GM23248 (cell line): ENCODE results near the gene DCUN1D2. TPM values are rescaled to one million over a fixed set of nuclear protein-coding genes. Genes with fewer than 3 reads are reported as not detected.

Experiments
- DNase-seq: peaks from one replicate; pipeline ENCODE4 v3.0.0-alpha.2; 2015
- H2AFZ ChIP-seq: fragments of 200-600 bp; sonication (generic); 2 replicates; pipeline ENCODE4 v1.6.1; 2016; ENCODE audit warnings: antibody characterized with exemption
- H3F3A ChIP-seq: fragments of 200-600 bp; sonication (generic); 2 replicates; pipeline ENCODE4 v1.6.1; 2016; ENCODE audit warnings: mild to moderate bottlenecking, antibody characterized with exemption, mixed run types; ENCODE audit not compliant: insufficient read depth
- H3K27ac ChIP-seq: fragments of 200-600 bp; sonication (generic); 2 replicates; pipeline ENCODE4 v1.5.1; 2016; ENCODE audit warnings: mild to moderate bottlenecking
- H3K27me3 ChIP-seq: fragments of 200-600 bp; sonication (generic); replicated peaks from 2 replicates; pipeline ENCODE4 v1.6.1; 2016; ENCODE audit warnings: mild to moderate bottlenecking; ENCODE audit not compliant: insufficient read depth
- H3K36me3 ChIP-seq: fragments of 200-600 bp; sonication (generic); 2 replicates; pipeline ENCODE4 v1.6.1; 2016; ENCODE audit warnings: low read depth, mild to moderate bottlenecking
- H3K4me1 ChIP-seq: fragments of 200-600 bp; sonication (generic); 2 replicates; pipeline ENCODE4 v1.6.1; 2016; ENCODE audit warnings: mild to moderate bottlenecking; ENCODE audit not compliant: insufficient read depth
- H3K4me2 ChIP-seq: fragments of 200-600 bp; sonication (generic); one replicate; pipeline ENCODE4 v1.6.1; 2016; ENCODE audit warnings: mild to moderate bottlenecking; ENCODE audit not compliant: unreplicated experiment
- H3K4me3 ChIP-seq: fragments of 200-600 bp; sonication (generic); 2 replicates; pipeline ENCODE4 v1.5.1; 2016; ENCODE audit warnings: mild to moderate bottlenecking
- H3K79me2 ChIP-seq: fragments of 200-600 bp; sonication (generic); 2 replicates; pipeline ENCODE4 v1.6.1; 2016; ENCODE audit warnings: mild to moderate bottlenecking; ENCODE audit not compliant: insufficient read depth
- H3K9ac ChIP-seq: fragments of 200-600 bp; sonication (generic); 2 replicates; pipeline ENCODE4 v1.6.1; 2016; ENCODE audit warnings: mild to moderate bottlenecking
- H3K9me2 ChIP-seq: fragments of 200-600 bp; sonication (generic); 2 replicates; pipeline ENCODE4 v1.6.1; 2016; ENCODE audit warnings: mixed run types, mild to moderate bottlenecking, moderate library complexity; ENCODE audit not compliant: insufficient read depth
- H3K9me3 ChIP-seq: fragments of 200-600 bp; sonication (generic); one replicate; pipeline ENCODE4 v1.6.1; 2017; ENCODE audit warnings: low read depth
- H4K20me1 ChIP-seq: fragments of 200-600 bp; sonication (generic); 2 replicates; pipeline ENCODE4 v1.6.0; 2016; ENCODE audit not compliant: insufficient read depth
- EZH2 ChIP-seq: fragments of 200-600 bp; sonication (generic); IDR thresholded peaks from 2 replicates; pipeline ENCODE4 v1.6.1; 2018; ENCODE audit warnings: antibody characterized with exemption, mild to moderate bottlenecking; ENCODE audit not compliant: insufficient read depth, poor library complexity, severe bottlenecking
- EZH2phosphoT487 ChIP-seq: fragments of 200-600 bp; sonication (generic); IDR thresholded peaks from 2 replicates; pipeline ENCODE4 v1.6.1; 2018; ENCODE audit warnings: antibody characterized with exemption, moderate library complexity, mild to moderate bottlenecking, low read depth; ENCODE audit not compliant: insufficient read depth
- WGBS, 2 experiments: methylation state at CpG; one replicate each; pipeline ENCODE4 v1.1.6; 2015 to 2017; ENCODE audit warnings: low lambda C conversion rate in 2 of 2, low coverage in 1 of 2; ENCODE audit errors: missing lambda C conversion rate in 2 of 2; 5-methylcytosine and 5-hydroxymethylcytosine counted together
- in situ Hi-C: fragments of 300-500 bp; cut with MboI; formaldehyde crosslinking; loops from 2 replicates; pipeline ENCODE4 v1.15.0; 2020
- polyA plus RNA-seq: library from polyadenylated mRNA; unstranded; fragments of >200 nt; fragmentation: Nextera tagmentation; extraction: Ambion mirVana; gene quantifications from 2 replicates; pipeline ENCODE4 v1.2.1, GENCODE V29; 2016
- total RNA-seq: library from RNA; depleted of rRNA; stranded (reverse); fragments of >200 nt; shearing (Covaris generic); gene quantifications from 2 replicates; pipeline ENCODE4 v1.2.3, GENCODE V29; 2014

The DCUN1D2 gene
- total and polyA plus RNA-seq, 2 experiments from 2014 or later = 7.2 to 9.9 TPM

- H3K4me3 ChIP-seq = no peak overlapping the region
- no peak for TF ChIP-seq EZH2
- TF ChIP-seq EZH2phosphoT487 = no peak
- H3K4me1 ChIP-seq = no peaks in the 10 kb centered on the region
- no peaks in the 10 kb centered on the region for H3K9me2 ChIP-seq
- in situ Hi-C loops = no loop called here
- H3K27me3 ChIP-seq = no peaks in the 10 kb centered on the region
- 91 to 93% methylated on average over 34 of the region's 34 CpGs for WGBS, 2 experiments
- H3K4me2 ChIP-seq = no peak overlapping the region
- H3K79me2 ChIP-seq = no peaks in the 10 kb centered on the region
- H3K36me3 ChIP-seq = no peaks in the 10 kb centered on the region
- no peaks in the 10 kb centered on the region for H3F3A ChIP-seq
- H4K20me1 ChIP-seq = no peaks in the 10 kb centered on the region
- DNase-seq = no peak
- no peaks in the 10 kb centered on the region for H3K9me3 ChIP-seq
- no peak overlapping the region for H2AFZ ChIP-seq
- no peak overlapping the region for H3K27ac ChIP-seq
- no peak overlapping the region for H3K9ac ChIP-seq
Observed at GRCh38 chr13:113432506-113433270, 57.8 kb downstream of the DCUN1D2 start.

- no peak for TF ChIP-seq EZH2phosphoT487
- no peak for TF ChIP-seq EZH2
- Histone ChIP-seq H3K4me1 (no peaks in the 10 kb centered on the region), H3K4me2 (no peak overlapping the region)
Observed at GRCh38 chr13:113431171-113431570, 59.3 kb downstream of the DCUN1D2 start.

GRCh38 chr13:113430378-113431110, 60.0 kb downstream of the DCUN1D2 start:
- no peak for DNase-seq

More at GRCh38 chr13:113431171-113431570, 59.3 kb downstream of the DCUN1D2 start:
- no peak overlapping the region for H3K9ac ChIP-seq
- no peaks in the 10 kb centered on the region for H3K79me2 ChIP-seq
- H3K9me2 ChIP-seq = no peaks in the 10 kb centered on the region
- H4K20me1 ChIP-seq = no peaks in the 10 kb centered on the region
- no peaks in the 10 kb centered on the region for H3K9me3 ChIP-seq
- no peaks in the 10 kb centered on the region for H3K27me3 ChIP-seq
- no peak overlapping the region for H3K4me3 ChIP-seq
- in situ Hi-C loops = no loop called here
- no peak overlapping the region for H2AFZ ChIP-seq
- DNase-seq = no peak
- 90 to 94% methylated on average over 16 to 19 of the region's 22 CpGs for WGBS, 2 experiments
- no peaks in the 10 kb centered on the region for H3K36me3 ChIP-seq
- no peak overlapping the region for H3K27ac ChIP-seq
- H3F3A ChIP-seq = no peaks in the 10 kb centered on the region

GRCh38 chr13:113429608-113429985, 60.9 kb downstream of the DCUN1D2 start:
- 90 to 92% methylated on average over 16 of the region's 16 CpGs for WGBS, 2 experiments
- Histone ChIP-seq H3F3A (no peaks in the 10 kb centered on the region), H4K20me1 (no peaks in the 10 kb centered on the region), H3K27ac (no peak overlapping the region), H3K27me3 (no peaks in the 10 kb centered on the region), H2AFZ (no peak overlapping the region), H3K9ac (no peak overlapping the region), H3K36me3 (no peaks in the 10 kb centered on the region), H3K4me3 (no peak overlapping the region), H3K9me3 (no peaks in the 10 kb centered on the region), H3K4me1 (no peaks in the 10 kb centered on the region), H3K4me2 (no peak overlapping the region), H3K9me2 (no peaks in the 10 kb centered on the region), H3K79me2 (no peaks in the 10 kb centered on the region)
- in situ Hi-C loops = no loop called here
- no peak for TF ChIP-seq EZH2phosphoT487
- TF ChIP-seq EZH2 = no peak
- no peak for DNase-seq

More at GRCh38 chr13:113430378-113431110, 60.0 kb downstream of the DCUN1D2 start:
- Histone ChIP-seq H3K4me3 (no peak overlapping the region), H3K4me2 (no peak overlapping the region), H3K27me3 (no peaks in the 10 kb centered on the region), H3K79me2 (no peaks in the 10 kb centered on the region), H3K9me3 (no peaks in the 10 kb centered on the region), H3K9ac (no peak overlapping the region), H3K36me3 (no peaks in the 10 kb centered on the region), H3K4me1 (no peaks in the 10 kb centered on the region), H3K27ac (no peak overlapping the region), H4K20me1 (no peaks in the 10 kb centered on the region), H3K9me2 (no peaks in the 10 kb centered on the region), H3F3A (no peaks in the 10 kb centered on the region), H2AFZ (no peak overlapping the region)
- in situ Hi-C loops = no loop called here
- WGBS, 2 experiments = 90 to 94% methylated on average over 19 to 23 of the region's 23 CpGs
- no peak for TF ChIP-seq EZH2phosphoT487
- TF ChIP-seq EZH2 = no peak
